DOHH2 (cell line): ENCODE results near the gene GALNT7.

Source experiments
- CTCF ChIP-seq: fragments of 200-600 bp; sonication (generic); IDR thresholded peaks from one replicate; pipeline ENCODE4 v1.5.1; 2014; ENCODE audit warnings: antibody characterized with exemption, mild to moderate bottlenecking, low read depth, low read length; ENCODE audit not compliant: poor library complexity, severe bottlenecking
- EZH2phosphoT487 ChIP-seq: fragments of 200-600 bp; sonication (generic); IDR thresholded peaks from 2 replicates; pipeline ENCODE4 v1.6.1; 2017; ENCODE audit warnings: borderline replicate concordance, mild to moderate bottlenecking, antibody characterized with exemption, low read length, moderate library complexity, mixed read lengths

GRCh38 chr4:173274744-173275143, 106.1 kb downstream of the GALNT7 start:
- TF ChIP-seq EZH2phosphoT487 (no peak), CTCF (no peak)
